Endodermal cell (in vitro differentiated cells): ENCODE measurements around the gene COX11. TPM values are rescaled to one million over a fixed set of nuclear protein-coding genes. Genes with fewer than 3 reads are reported as not detected.

ENCODE experiments used
- DNase-seq: peaks from one replicate; pipeline ENCODE4 v3.0.0-alpha.2; 2017
- H3K27ac ChIP-seq: 2 replicates; pipeline ENCODE4 v1.5.1; 2013; ENCODE audit warnings: mild to moderate bottlenecking, low read depth, low read length, moderate library complexity
- H3K27me3 ChIP-seq: 2 replicates; pipeline ENCODE4 v1.6.1; 2013; ENCODE audit warnings: mild to moderate bottlenecking, low read length, moderate library complexity; ENCODE audit not compliant: insufficient read depth, control insufficient read depth, poor library complexity, severe bottlenecking
- H3K36me3 ChIP-seq: 2 replicates; pipeline ENCODE4 v1.7.0; 2013; ENCODE audit warnings: mild to moderate bottlenecking, low read length, moderate library complexity; ENCODE audit not compliant: control insufficient read depth, insufficient read depth
- H3K4me1 ChIP-seq: one replicate; pipeline ENCODE4 v1.7.0; 2013; ENCODE audit warnings: low read length; ENCODE audit not compliant: control insufficient read depth, insufficient read depth
- H3K4me3 ChIP-seq: 2 replicates; pipeline ENCODE4 v1.5.1; 2013; ENCODE audit warnings: mild to moderate bottlenecking, low read length, moderate library complexity
- H3K9ac ChIP-seq: 2 replicates; pipeline ENCODE4 v1.6.1; 2013; ENCODE audit warnings: mild to moderate bottlenecking, low read length, moderate library complexity; ENCODE audit not compliant: poor library complexity, severe bottlenecking; ENCODE audit errors: extremely low read depth
- H3K9me3 ChIP-seq: 2 replicates; pipeline ENCODE4 v1.6.1; 2013; ENCODE audit warnings: mild to moderate bottlenecking, low read length, moderate library complexity; ENCODE audit not compliant: control insufficient read depth
- H3K27ac Mint-ChIP-seq: 2 replicates; pipeline ENCODE4 v1.8.0; 2020; ENCODE audit warnings: mixed read lengths
- H3K27me3 Mint-ChIP-seq: 2 replicates; pipeline ENCODE4 v1.8.0; 2021; ENCODE audit warnings: mild to moderate bottlenecking, mixed read lengths; ENCODE audit not compliant: insufficient read depth
- H3K36me3 Mint-ChIP-seq: 2 replicates; pipeline ENCODE4 v1.8.0; 2020; ENCODE audit warnings: low read depth, mixed read lengths
- H3K4me1 Mint-ChIP-seq: 2 replicates; pipeline ENCODE4 v1.8.0; 2020; ENCODE audit warnings: mixed read lengths
- H3K4me3 Mint-ChIP-seq: 2 replicates; pipeline ENCODE4 v1.8.0; 2020; ENCODE audit warnings: mild to moderate bottlenecking, moderate library complexity, mixed read lengths
- H3K9me3 Mint-ChIP-seq: 2 replicates; pipeline ENCODE4 v1.8.0; 2020; ENCODE audit warnings: mild to moderate bottlenecking, mixed read lengths
- CTCF ChIP-seq: fragments of 200-600 bp; sonication (generic); conservative IDR thresholded peaks from 2 replicates; pipeline ENCODE4 v1.5.0; 2021; ENCODE audit warnings: antibody characterized with exemption, mild to moderate bottlenecking
- whole genome bisulfite sequencing, 2 experiments: methylation state at CpG; one replicate each; pipeline versions ENCODE4 v1.1.5 to v1.1.7; 2013; ENCODE audit warnings: missing lambda C conversion rate in 2 of 2, mixed read lengths in 1 of 2; ENCODE audit not compliant: insufficient coverage in 1 of 2, insufficient read length in 1 of 2; 5-methylcytosine and 5-hydroxymethylcytosine counted together
- total RNA-seq, 2 donors: library from RNA; stranded (reverse); fragmentation: NEBNext Ultra II Directional in 1 of 2; extraction: Animal tissue kit (Norgen Biotek cat#: 25700) in 1 of 2; gene quantifications; 2 replicates in 1 of 2; 3 replicates in 1 of 2; pipeline ENCODE4 v1.2.1, GENCODE V29; 2021

COX11 gene
- total RNA-seq, 2 donors from 2014 or later, result 85.3 to 86.2 TPM

- H3K9me3 Mint-ChIP-seq, result no peaks in the 10 kb centered on the region
- no peak overlapping the region for H3K27ac Mint-ChIP-seq
- Histone ChIP-seq H3K4me3 (no peak overlapping the region), H3K27ac (no peak overlapping the region), H3K4me1 (no peaks in the 10 kb centered on the region), H3K36me3 (peaks cover 84% of the 10 kb centered on the region), H3K27me3 (no peaks in the 10 kb centered on the region), H3K9ac (no peak overlapping the region), H3K9me3 (no peaks in the 10 kb centered on the region)
- DNase-seq, result no peak
- H3K27me3 Mint-ChIP-seq, result no peaks in the 10 kb centered on the region
- 90% methylated on average over 3 to 4 of the region's 4 CpGs for whole genome bisulfite sequencing, 2 experiments
- peaks cover 66% of the 10 kb centered on the region for H3K36me3 Mint-ChIP-seq
- H3K4me1 Mint-ChIP-seq, result peaks cover 5% of the 10 kb centered on the region
- H3K4me3 Mint-ChIP-seq, result no peak overlapping the region
- no peak for TF ChIP-seq CTCF
Measured at GRCh38 chr17:54951286-54951685, 17.2 kb downstream of the COX11 start.

- DNase-seq, result no peak
- Histone ChIP-seq H3K4me1 (no peaks in the 10 kb centered on the region), H3K4me3 (no peak overlapping the region), H3K9me3 (no peaks in the 10 kb centered on the region), H3K36me3 (peaks cover 81% of the 10 kb centered on the region), H3K27me3 (no peaks in the 10 kb centered on the region), H3K27ac (no peak overlapping the region), H3K9ac (no peak overlapping the region)
- Mint-ChIP-seq H3K9me3 (no peaks in the 10 kb centered on the region), H3K4me3 (no peak overlapping the region), H3K27me3 (no peaks in the 10 kb centered on the region), H3K4me1 (peaks cover 5% of the 10 kb centered on the region), H3K27ac (no peak overlapping the region), H3K36me3 (peaks cover 66% of the 10 kb centered on the region)
- TF ChIP-seq CTCF, result no peak
- WGBS, 2 experiments, result 91% methylated on average over 2 of the region's 2 CpGs; no CpG with 5 or more reads in 1 of the 2 experiments
Measured at GRCh38 chr17:54950116-54950515, 18.3 kb downstream of the COX11 start.

GRCh38 chr17:54948380-54948779, 20.1 kb downstream of the COX11 start:
- WGBS, 2 experiments, result 91 to 93% methylated on average over 3 to 5 of the region's 5 CpGs
- Mint-ChIP-seq H3K4me1 (no peaks in the 10 kb centered on the region), H3K27me3 (no peaks in the 10 kb centered on the region), H3K27ac (no peak overlapping the region), H3K36me3 (peaks cover 54% of the 10 kb centered on the region), H3K4me3 (no peak overlapping the region), H3K9me3 (no peaks in the 10 kb centered on the region)
- no peak for DNase-seq
- H3K4me1 ChIP-seq, result no peaks in the 10 kb centered on the region
- H3K9me3 ChIP-seq, result no peaks in the 10 kb centered on the region
- H3K27ac ChIP-seq, result no peak overlapping the region
- no peak overlapping the region for H3K4me3 ChIP-seq
- TF ChIP-seq CTCF, result no peak
- H3K27me3 ChIP-seq, result no peaks in the 10 kb centered on the region
- peaks cover 64% of the 10 kb centered on the region for H3K36me3 ChIP-seq
- H3K9ac ChIP-seq, result no peak overlapping the region
